HG03439 (cell line): ENCODE data around the gene KLB.
A peak's percentile ranks its signal among the peaks of the same experiment; 100 is the strongest.
"Not testable (repeated sequence)": the region's sequence is repeated elsewhere in the genome, so short reads cannot be mapped to it uniquely, and the experiment has no call there.

ENCODE experiments used
- ATAC-seq: cut with Tn5 transposase; IDR thresholded peaks from one replicate; pipeline ENCODE4 v1.9.1; 2021; ENCODE audit warnings: mild to moderate bottlenecking, moderate library complexity; ENCODE audit not compliant: unreplicated experiment

The KLB gene

DNA sequence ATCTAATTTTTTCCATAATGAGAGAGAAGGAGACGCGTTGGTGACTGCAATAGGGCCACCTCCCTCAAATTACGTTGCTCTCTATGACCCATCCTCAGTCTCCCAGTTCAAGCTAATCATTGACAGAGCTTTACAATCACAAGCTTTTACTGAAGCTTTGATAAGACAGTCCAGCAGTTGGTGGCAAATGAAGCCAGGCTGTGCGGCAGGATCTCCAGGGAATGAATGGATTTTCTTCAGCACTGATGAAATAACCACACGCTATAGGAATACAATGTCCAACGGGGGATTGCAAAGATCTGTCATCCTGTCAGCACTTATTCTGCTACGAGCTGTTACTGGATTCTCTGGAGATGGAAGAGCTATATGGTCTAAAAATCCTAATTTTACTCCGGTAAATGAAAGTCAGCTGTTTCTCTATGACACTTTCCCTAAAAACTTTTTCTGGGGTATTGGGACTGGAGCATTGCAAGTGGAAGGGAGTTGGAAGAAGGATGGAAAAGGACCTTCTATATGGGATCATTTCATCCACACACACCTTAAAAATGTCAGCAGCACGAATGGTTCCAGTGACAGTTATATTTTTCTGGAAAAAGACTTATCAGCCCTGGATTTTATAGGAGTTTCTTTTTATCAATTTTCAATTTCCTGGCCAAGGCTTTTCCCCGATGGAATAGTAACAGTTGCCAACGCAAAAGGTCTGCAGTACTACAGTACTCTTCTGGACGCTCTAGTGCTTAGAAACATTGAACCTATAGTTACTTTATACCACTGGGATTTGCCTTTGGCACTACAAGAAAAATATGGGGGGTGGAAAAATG is at the start of gene KLB:
KLB (plus strand) TSS at position 168 of the 821 bp plus-strand sequence; CDS start at position 188, 20 bp downstream.
- no peak for ATAC-seq

DNA sequence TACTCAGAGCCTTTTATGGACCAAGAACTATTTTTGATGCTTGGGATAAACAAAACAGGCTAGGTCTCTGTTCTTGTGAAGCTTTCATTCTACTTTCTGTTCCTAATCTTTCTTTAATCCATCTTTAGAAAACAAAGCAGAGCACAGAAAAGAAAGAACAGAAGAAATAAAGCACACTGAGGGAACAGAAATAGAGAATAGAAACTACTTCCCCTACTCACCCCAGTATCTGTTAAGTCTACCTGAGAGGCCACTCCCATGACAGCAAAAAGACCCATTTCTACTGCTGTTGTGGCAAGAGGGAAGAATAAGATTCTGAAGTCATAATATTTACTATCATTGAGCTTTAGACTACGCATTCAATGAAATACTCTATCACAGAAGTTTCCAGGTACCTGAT is 49.7 kb upstream of the KLB start:
- no peak for ATAC-seq

DNA sequence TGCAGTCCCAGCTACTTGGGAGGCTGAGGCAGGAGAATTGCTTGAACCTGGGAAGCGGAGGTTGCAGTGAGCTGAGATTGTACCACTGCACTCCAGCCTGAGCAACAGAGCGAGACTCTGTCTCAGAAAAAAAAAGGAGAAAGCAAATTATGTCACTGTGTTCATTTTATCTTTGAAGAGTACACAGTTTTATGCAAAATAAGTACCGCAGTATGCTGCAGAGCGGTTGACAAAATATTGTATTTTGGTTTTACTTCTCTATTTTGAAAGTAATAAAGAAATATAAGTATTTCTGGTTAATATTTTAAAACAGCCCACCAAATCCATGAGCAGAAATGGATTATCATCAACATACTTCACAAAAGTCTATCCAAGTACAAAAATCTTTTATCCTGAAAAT is 46.1 kb upstream of the KLB start:
- peak; percentile 45 for ATAC-seq

DNA sequence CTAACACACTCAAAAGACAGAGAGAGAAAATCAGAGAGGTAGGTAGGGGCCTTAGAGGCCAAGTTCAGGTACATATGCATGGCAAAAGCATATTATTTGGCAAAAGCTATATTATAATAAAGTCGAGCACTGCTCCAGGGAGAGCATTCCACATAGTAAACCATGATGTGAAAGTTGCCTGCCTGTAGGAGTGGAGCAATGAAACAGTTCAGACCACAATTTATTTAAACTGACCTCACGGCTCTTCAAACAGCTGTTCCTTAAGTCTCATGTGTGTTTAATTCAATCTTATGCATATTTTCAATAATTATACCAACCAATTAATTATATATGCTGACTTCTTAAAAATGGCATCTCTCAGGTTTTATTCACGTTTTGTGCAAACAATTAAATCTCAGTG is 43.9 kb upstream of the KLB start:
- no peak for ATAC-seq

DNA sequence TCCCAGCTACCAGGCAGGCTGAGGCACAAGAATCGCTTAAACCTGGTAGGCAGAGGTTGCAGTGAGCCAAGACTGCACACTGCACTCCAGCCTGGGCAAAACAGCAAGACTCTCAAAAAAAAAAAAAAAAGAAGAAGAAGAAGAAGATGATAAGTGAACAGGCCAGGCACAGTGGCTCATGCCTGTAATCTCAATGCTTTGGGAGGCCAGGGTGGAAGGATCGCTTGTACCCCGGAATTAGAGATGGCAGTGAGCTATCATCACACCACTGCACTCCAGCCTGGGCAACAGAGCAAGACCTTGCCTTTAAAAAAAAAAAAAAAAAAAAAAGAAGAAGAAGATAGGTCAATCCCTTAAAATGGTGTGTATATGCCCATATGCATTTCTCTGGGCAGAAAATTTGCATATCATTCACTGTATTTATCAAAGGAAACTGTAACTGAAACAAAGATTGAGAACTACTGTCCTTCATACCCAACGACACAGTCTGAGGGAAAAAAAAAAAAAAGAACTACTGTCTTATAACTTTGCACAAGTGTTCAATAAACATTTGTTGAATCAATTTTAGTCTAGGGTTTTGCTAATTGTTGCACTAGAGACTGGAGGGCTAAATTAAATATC is 42.8 kb upstream of the KLB start:
- no peak for ATAC-seq

DNA sequence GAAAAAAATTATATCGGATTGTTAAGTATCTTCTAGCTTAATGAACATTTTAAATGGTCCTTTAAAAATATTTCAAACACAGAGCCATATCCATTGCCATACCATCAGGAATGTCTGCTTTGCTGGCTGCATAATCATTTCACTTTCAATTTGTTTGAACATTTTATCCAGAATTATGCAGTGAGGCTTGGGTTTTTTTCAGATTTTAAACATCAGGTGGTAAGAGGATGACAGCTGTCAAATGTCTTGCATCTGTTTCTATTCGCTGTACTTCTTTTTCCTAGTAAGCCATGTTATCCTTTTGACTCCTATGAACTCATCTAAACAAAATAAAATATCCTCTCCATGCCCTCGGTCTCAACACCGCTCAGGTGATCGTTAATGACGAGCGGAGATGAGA is 41.4 kb upstream of the KLB start:
- ATAC-seq = no peak

DNA sequence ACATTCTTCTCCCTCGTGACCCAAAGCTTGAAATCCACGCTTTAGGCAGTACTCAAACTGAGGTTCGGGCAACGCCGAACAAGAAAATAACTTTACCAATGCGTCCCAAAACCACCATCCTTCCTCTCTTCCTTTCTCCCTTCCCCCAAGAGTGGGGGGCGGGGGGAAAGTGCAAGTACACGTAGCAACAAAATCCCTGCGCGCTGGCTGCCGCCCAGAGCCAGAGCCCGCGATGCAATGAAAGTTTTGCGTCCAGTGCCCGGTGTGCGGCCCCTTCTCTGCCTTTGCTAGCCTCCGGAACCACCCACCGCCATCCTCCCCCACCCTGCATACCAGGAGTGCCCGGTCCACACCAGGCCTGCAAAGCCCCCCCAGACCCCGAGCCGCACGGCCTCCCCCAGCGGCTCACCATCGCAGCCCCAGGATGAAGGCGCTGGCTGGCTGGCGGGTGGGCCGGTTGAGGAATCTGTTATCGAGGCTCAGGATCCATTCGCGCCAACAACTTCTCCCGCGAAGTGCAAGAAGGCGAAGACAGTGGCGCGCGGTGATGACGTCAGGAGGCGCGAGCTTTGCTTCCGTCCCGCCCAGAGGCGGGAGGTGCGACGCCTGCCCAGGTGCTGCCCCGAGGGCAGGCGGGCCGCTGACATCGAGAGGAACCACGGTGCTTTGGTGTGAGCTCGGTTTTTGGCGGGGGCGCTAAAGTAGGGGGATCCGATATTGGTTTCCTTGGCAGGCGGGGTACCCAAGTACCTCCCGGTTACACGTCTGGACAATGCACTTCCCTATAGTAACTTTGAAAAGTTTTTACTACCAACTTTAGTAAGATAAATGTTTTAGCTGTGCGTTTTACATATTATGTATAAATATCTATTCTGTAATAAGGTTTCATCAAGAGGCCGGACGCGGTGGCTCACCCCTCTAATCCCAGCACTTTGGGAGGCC is 40.6 kb upstream of the KLB start, which contains the start of gene RFC1:
RFC1 (minus strand) TSS at position 533 of the 942 bp plus-strand sequence; CDS start at position 412, 121 bp downstream.
- peak; percentile 73 for ATAC-seq

DNA sequence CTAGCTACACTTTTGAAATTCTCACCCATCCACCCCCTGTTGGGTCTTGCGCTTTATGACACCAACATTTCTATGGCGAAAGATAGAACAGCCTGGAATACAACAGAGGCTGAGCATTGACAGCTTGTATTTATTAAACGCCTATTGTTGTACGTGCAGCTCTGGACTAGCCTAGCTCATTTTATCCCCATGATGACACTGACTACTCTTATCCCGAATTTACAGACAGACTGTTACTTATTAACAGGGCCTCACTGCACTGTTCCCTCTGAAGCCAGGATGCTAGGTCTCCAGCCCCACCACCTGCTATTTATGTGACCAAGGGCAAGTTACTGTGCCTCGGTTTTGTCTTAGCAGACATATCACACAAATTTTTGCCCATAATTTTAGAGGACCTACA is 39.6 kb upstream of the KLB start:
- no peak for ATAC-seq

DNA sequence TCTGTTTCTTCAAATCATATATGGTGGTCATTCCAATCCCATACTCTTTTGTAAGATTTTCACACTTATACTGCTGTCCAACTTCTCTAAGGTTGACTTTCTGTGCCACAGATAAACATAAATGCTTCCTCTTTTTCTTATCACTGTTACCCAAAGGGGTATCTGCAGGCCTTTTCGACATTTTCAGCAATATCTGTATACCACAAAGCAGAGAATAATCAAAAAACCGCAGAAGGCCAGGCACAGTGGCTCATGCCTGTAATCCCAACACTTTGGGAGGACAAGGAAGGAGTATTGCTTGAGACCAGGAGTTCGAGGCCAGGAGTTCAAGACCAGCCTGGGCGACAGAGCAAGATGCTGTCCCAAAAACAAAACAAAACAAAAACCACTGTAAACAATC is 37.4 kb upstream of the KLB start:
- no peak for ATAC-seq

DNA sequence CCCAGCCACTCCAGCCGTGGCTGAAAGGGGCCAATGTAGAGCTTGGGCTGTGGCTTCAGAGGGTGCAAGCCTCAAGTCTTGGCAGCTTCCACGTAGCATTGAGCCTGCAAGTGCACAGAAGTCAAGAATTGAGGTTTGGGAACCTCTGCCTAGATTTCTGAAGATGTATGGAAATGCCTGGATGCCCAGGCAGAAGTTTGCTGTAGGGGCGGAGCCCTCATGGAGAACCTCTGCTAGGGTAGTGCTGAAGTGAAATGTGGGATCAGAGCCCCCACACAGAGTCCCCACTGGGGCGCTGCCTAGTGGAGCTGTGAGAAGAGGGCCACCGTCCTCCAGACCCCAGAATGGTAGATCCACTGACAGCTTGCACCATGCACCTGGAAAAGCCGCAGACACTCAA is 35.5 kb upstream of the KLB start:
- not testable (repeated sequence) for ATAC-seq

DNA sequence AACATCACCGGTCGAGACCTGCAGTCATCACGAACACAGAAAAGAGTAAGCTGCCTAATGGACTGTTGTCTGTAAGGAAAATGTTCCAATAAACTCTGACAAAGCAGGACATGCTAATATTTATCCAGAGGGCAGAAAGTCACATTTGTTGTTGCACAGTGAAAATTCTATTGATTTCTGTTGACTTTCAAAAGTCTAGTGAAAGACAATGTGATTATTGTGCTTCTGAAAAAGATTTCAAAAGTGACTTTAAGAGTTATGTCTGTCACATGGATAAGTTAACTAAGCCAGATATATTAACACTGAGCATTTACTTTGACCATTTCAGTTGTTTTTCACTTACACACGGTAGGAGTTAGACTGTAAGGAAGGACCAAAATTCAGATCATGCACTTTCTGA is 31.3 kb upstream of the KLB start:
- no peak for ATAC-seq

DNA sequence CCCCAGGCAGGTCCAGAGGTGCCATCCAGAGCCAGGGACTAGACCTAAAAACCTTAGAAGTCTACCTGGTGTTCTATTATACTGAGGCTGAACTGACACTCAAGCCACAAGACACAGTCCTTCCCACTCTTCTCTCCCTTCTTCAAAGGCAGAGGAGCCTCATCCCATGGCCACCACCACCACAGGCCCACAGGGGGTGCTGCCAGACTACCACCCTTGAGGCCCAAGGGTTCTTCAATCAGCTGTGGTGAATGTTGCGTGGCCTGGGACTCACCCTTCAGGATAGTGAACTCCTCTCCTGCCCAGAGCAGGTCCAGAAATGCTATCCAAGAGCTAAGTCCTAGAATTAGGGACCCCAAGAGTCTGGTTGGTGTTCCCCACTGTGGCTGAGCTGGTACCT is 23.0 kb upstream of the KLB start:
- ATAC-seq = no peak

DNA sequence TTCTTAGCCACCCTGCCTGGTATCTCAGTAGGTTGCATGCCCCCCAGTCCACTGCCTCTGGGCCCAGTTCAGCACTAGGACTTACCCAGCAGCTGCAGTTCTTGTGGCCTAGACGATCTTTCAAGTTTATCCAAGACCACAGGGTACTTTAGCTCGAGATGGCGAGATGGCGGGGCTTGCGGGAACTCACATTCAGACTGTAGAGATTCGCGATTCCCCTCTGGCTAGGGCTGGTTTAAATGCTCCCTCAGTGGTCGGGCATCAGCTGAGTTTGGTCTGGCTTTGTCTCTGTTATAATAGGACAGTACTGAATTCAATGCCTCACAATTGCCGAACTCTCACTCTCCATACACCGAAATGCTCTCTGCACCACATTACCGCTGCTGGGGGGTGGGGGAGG is 22.2 kb upstream of the KLB start:
- no peak for ATAC-seq

DNA sequence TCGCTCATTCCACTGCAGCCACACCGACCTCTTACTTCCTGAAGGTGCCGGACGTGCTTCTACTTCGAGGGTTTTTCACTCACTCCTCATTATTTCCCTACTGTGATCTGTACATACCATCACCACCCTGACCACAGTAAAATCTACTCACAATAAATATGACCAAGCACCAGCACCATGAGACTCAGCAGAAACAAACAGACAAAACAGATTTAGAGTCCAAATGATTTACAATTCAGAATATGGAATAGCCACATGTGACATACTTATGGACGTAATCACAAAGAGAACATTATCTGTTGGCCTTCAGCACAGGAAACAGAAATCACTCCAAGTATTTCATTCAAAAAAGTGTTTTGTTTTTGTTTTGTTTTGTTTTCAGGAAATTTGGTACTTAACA is 16.1 kb upstream of the KLB start:
- no peak for ATAC-seq

DNA sequence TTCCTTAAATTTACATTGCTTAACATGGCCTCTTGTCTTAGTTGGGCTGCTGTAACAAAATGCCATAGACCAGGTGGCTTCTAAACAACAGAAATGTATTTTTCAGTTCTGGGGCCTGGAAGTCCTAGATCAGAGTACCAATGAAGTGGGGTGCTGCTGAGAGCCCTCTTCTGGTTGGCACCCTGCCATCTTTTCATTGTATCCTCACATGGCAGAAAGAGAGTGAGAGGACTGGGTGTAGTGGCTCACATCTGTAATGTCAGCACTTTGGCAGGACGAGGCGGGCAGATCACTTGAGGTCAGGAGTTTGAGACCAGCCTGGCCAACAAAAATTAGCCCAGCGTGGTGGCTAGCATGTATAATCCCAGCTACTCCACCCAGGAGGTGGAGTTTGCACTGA is 12.0 kb upstream of the KLB start:
- no peak for ATAC-seq

DNA sequence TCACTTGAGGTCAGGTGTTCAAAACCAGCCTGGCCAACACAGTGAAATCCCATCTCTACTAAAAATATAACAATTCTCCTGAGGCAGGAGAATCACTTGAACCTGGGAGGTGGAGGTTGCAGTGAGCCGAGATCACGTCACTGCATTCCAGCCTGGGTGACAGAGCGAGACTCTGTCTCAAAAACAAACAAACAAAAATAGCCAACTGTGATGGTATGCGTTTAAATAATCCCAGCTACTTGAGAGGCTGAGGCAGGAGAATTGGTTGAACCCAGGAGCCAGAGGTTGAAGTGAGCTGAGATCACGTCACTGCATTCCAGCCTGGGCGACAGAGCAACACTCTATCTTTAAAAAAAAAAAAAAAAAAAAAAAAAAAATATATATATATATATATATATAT is 5.1 kb upstream of the KLB start:
- not testable (repeated sequence) for ATAC-seq

DNA sequence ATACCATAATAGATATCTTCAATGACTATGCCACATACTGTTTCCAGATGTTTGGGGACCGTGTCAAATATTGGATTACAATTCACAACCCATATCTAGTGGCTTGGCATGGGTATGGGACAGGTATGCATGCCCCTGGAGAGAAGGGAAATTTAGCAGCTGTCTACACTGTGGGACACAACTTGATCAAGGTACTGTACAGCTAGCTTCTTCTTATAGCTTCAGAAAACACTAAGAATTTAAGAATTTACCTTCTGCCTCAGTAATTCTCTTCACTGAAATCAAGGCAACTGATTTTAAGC is 805 bp downstream of the KLB start:
- no peak for ATAC-seq

DNA sequence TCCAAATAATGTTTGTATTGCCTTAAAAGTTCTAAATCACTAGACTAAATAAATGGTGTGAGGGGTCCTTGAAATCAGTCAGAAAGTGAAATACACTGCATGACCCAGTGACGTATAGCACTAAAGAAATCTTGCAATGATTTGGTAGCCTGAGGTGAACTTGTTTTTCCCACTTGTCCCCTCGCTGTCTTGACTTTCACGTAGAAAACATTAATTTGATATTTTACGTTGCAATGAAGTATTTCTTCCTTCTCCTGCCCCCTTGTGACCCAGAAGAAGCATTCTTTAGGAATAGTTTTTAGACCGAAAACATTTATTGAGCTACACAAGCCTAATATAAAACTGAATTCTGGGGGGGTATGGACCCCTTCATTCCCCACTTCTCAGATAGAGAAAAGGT is 3.7 kb downstream of the KLB start:
- no peak for ATAC-seq

DNA sequence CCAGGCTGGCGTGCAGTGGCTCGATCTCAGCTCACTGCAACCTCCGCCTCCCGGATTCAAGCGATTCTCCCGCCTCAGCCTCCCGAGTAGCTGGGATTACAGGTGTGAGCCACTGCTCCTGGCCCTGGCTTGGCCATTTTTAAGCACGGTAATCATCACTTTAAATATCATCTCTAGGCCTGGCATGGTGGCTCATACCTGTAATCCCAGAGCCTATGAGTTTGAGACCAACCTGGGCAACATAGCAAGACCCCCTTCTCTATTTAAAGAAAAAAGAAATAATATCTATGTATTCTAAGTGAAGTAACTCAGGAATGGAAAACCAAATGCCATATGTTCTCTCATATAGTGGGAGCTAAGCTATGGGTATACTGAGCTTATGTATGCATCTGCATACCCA is 4.8 kb downstream of the KLB start:
- not testable (repeated sequence) for ATAC-seq

DNA sequence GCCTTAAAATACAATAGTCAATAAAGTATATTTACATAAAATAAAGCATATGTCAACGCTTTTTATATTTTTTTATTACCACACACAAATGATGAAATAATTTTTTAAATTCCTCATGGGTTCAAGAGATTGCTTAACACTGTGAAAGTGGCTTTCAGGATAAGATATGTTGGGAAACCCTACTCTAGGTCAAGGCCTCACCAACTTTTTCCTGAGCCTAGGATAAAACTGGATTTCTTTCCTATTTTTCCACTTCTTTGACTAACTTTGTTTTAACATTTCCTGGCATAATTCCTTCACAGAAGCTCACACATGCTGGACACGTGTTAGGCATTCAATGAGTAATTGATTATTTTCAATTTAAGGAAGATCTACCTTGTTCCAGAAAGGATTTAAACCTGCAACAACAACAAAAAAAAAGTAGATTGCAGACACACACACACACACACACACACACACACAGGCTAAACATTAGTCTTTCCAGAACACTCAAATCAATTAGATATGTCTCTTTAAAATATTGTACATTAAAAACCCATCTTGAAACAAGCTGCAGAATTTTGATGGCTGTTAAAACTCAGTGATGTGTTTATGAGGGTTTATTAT is 9.1 kb downstream of the KLB start:
- ATAC-seq = no peak

DNA sequence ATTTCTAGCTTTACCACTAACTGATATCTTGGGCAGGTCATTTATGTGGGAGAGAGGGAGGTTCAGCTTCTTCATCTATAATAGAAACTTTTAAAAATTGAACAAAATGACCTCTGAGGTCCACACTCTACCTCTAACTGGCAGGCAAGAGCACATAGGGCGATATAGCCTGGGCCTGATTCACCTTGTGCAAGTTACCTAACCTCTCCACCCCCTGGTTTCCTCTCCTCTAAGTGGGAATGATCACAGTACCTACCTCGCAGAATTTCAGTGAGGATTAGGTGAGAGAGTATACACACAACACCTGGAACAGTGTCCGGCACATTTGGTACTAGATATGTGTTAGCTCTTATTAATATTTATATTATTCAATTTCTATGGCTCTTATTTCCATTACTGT is 15.5 kb downstream of the KLB start:
- ATAC-seq = no peak
